ENCODE data around the gene PIMREG.

Gene PIMREG

DNA sequence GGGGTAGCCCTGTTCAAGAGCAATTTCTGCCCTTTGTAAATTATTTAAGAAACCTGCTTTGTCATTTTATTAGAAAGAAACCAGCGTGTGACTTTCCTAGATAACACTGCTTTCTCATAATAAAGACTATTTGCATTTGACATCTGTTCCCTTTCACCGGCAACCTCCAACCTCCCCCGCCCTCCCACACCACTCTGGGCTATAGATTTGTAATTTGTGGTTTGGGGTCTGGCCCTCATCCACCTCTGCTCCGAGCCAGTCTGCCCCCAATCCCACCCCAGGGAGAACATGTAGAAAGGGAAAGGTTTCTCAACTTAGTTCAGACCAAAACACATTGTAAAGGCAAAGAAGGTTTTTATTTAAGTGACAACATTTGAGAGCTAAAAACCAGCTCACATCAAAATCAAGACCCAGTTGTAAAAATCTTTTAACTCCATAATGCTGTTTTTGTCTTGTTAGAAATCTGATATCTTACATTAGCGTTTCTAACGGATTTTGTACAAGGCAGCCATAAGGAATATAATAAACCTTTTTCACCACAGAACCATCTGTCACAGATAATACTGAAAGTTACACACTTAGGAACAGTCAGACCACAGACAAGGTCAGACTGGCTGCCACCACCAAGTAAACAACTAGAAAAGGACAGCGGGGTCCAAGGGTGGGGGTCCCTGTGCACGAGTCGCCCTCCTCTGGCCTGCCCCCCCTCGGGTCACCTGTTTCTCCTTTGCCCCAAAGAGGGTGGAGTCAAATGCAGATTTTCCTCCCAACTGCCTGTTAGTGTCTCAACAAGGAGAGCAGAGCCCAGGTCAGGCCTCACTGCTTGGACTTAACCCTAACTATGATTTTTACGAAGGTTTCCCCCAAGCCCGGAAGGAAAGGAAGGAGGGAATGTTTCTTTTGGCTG lies 6.9 kb downstream of the PIMREG start (continued):
- TF ChIP-seq, protein P1, sequence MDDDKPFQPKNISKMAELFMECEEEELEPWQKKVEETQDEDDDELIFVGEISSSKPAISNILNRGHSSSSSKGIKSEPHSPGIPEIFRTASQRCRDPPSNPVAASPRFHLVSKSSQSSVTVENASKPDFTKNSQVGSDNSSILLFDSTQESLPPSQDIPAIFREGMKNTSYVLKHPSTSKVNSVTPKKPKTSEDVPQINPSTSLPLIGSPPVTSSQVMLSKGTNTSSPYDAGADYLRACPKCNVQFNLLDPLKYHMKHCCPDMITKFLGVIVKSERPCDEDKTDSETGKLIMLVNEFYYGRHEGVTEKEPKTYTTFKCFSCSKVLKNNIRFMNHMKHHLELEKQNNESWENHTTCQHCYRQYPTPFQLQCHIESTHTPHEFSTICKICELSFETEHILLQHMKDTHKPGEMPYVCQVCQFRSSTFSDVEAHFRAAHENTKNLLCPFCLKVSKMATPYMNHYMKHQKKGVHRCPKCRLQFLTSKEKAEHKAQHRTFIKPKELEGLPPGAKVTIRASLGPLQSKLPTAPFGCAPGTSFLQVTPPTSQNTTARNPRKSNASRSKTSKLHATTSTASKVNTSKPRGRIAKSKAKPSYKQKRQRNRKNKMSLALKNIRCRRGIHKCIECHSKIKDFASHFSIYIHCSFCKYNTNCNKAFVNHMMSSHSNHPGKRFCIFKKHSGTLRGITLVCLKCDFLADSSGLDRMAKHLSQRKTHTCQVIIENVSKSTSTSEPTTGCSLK (tag by site-specific recombination; IDR thresholded peaks at IDR 0.05) = no peak
- peak; percentile 49; the same call in 1 of the 2 replicates for TF ChIP-seq ZBTB8A (tag by site-specific recombination; IDR thresholded peaks at IDR 0.05)
- no peak for TF ChIP-seq YY2 (tag by site-specific recombination; IDR thresholded peaks at IDR 0.05)
- no peak for TF ChIP-seq ZSCAN30 (tag by site-specific recombination; IDR thresholded peaks at IDR 0.05)

- no peak overlapping the region for H3K27ac ChIP-seq (ENCODE audit: extremely low read depth, low read depth, low read length)
- CTCF ChIA-PET = interaction anchor here (0.7 to 1.2 kb wide), 3 partner anchors 16 to 101 kb away, joined by 3 to 7 read pairs (median 5); no protein-coding TSS in a partner anchor
- peaks cover 0 to 30% of the 10 kb centered on the region in 2 experiments; a peak in 2 of 3 replicates for H3K36me3 ChIP-seq (ENCODE audit: control insufficient read depth in 2 of 2, insufficient read depth in 1 of 2, low read length in 2 of 2)
- no peaks in the 10 kb centered on the region for H3K4me1 ChIP-seq (ENCODE audit: control insufficient read depth, insufficient read depth, low read length)
- no peaks in the 10 kb centered on the region for H3K9me3 ChIP-seq (ENCODE audit: control insufficient read depth, insufficient read depth, low read depth, low read length)
- POLR2A ChIA-PET = interaction anchor here (1.1 kb wide), 1 partner anchor 8 kb away, joined by 3 read pairs; the partner anchor contains the start of gene PIMREG
- TF ChIP-seq ZNF16 (tag by site-specific recombination; IDR thresholded peaks at IDR 0.05; ENCODE audit: low read depth) = no peak
- TF ChIP-seq ZNF629 (tag by site-specific recombination; IDR thresholded peaks at IDR 0.05) = no peak
- TF ChIP-seq ZNF423 (tag by site-specific recombination; IDR thresholded peaks at IDR 0.05) = no peak
- TF ChIP-seq PRDM1 (tag by site-specific recombination; IDR thresholded peaks at IDR 0.05) = peak; percentile 90
- TF ChIP-seq, protein P2, sequence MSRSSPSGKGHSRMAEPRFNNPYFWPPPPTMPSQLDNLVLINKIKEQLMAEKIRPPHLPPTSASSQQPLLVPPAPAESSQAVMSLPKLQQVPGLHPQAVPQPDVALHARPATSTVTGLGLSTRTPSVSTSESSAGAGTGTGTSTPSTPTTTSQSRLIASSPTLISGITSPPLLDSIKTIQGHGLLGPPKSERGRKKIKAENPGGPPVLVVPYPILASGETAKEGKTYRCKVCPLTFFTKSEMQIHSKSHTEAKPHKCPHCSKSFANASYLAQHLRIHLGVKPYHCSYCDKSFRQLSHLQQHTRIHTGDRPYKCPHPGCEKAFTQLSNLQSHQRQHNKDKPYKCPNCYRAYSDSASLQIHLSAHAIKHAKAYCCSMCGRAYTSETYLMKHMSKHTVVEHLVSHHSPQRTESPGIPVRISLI (tag by site-specific recombination; IDR thresholded peaks at IDR 0.05) = no peak
- peak; percentile 86 for TF ChIP-seq ZNF366 (tag by site-specific recombination; conservative IDR thresholded peaks at IDR 0.05)
- peak; percentile 20; the same call in 1 of the 2 replicates for TF ChIP-seq ZBTB17 (tag by site-specific recombination; IDR thresholded peaks at IDR 0.05)
- no peak for TF ChIP-seq ZNF404 (tag by site-specific recombination; IDR thresholded peaks at IDR 0.05)
- peak; percentile 35; the same call in 1 of the 2 replicates for TF ChIP-seq ZIC2 (tag by site-specific recombination; IDR thresholded peaks at IDR 0.05)
- TF ChIP-seq, protein P3, sequence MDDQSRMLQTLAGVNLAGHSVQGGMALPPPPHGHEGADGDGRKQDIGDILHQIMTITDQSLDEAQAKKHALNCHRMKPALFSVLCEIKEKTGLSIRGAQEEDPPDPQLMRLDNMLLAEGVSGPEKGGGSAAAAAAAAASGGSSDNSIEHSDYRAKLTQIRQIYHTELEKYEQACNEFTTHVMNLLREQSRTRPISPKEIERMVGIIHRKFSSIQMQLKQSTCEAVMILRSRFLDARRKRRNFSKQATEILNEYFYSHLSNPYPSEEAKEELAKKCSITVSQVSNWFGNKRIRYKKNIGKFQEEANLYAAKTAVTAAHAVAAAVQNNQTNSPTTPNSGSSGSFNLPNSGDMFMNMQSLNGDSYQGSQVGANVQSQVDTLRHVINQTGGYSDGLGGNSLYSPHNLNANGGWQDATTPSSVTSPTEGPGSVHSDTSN (CRISPR knock-in tag; IDR thresholded peaks at IDR 0.05) = no peak
- no peak for TF ChIP-seq ZNF37A (tag by site-specific recombination; IDR thresholded peaks at IDR 0.05)
- TF ChIP-seq ZNF449 (tag by site-specific recombination; IDR thresholded peaks at IDR 0.05) = no peak
- TF ChIP-seq, protein P4, sequence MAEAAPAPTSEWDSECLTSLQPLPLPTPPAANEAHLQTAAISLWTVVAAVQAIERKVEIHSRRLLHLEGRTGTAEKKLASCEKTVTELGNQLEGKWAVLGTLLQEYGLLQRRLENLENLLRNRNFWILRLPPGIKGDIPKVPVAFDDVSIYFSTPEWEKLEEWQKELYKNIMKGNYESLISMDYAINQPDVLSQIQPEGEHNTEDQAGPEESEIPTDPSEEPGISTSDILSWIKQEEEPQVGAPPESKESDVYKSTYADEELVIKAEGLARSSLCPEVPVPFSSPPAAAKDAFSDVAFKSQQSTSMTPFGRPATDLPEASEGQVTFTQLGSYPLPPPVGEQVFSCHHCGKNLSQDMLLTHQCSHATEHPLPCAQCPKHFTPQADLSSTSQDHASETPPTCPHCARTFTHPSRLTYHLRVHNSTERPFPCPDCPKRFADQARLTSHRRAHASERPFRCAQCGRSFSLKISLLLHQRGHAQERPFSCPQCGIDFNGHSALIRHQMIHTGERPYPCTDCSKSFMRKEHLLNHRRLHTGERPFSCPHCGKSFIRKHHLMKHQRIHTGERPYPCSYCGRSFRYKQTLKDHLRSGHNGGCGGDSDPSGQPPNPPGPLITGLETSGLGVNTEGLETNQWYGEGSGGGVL (tag by site-specific recombination; IDR thresholded peaks at IDR 0.05) = no peak
- TF ChIP-seq ZNF768 (tag by site-specific recombination; IDR thresholded peaks at IDR 0.05) = no peak
- TF ChIP-seq ZNF596 (tag by site-specific recombination; IDR thresholded peaks at IDR 0.05) = peak; percentile 98
- no peak overlapping the region for H3K4me3 ChIP-seq (ENCODE audit: low read depth, low read length)
Observed at GRCh38 chr17:6452471-6453266, 8.4 kb downstream of the PIMREG start.

Data from HEK293 (cell line).